Ovary (tissue), 3 donors: ENCODE measurements around the gene FRMD4A.

Experiments
- EP300 ChIP-seq: sonication (generic); formaldehyde crosslinking; IDR thresholded peaks from one replicate; pipeline ENCODE4 v1.6.1; 2017; ENCODE audit warnings: antibody characterized with exemption
- POLR2A ChIP-seq: fragments of 450-650 bp; IDR thresholded peaks from one replicate; pipeline ENCODE4 v1.6.1; 2017; ENCODE audit warnings: antibody characterized with exemption, mild to moderate bottlenecking, moderate library complexity
- TF ChIP-seq, protein P1 (sequence below), 3 donors: fragments of 450-650 bp in 2 of 3; fragments of 200-600 bp in 1 of 3; IDR thresholded peaks; one replicate each; pipeline versions ENCODE4 v1.5.1 to v1.8.0; 2016 to 2022; ENCODE audit warnings: antibody characterized with exemption in 3 of 3, mild to moderate bottlenecking in 1 of 3
- donor health status: DM: no; HTN: no; CAD: no.

- TF ChIP-seq, protein P1, sequence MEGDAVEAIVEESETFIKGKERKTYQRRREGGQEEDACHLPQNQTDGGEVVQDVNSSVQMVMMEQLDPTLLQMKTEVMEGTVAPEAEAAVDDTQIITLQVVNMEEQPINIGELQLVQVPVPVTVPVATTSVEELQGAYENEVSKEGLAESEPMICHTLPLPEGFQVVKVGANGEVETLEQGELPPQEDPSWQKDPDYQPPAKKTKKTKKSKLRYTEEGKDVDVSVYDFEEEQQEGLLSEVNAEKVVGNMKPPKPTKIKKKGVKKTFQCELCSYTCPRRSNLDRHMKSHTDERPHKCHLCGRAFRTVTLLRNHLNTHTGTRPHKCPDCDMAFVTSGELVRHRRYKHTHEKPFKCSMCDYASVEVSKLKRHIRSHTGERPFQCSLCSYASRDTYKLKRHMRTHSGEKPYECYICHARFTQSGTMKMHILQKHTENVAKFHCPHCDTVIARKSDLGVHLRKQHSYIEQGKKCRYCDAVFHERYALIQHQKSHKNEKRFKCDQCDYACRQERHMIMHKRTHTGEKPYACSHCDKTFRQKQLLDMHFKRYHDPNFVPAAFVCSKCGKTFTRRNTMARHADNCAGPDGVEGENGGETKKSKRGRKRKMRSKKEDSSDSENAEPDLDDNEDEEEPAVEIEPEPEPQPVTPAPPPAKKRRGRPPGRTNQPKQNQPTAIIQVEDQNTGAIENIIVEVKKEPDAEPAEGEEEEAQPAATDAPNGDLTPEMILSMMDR (IDR thresholded peaks at IDR 0.05): no peak
- TF ChIP-seq POLR2A (no peak), EP300 (no peak)
Measured at GRCh38 chr10:13773043-13773442, 557.7 kb downstream of the FRMD4A start.
